Measurements from ENCODE around the gene SLC25A34.

Gene SLC25A34

GRCh38 chr1:15701784-15702183 lies 34.3 kb upstream of the SLC25A34 start:
- Histone ChIP-seq H3K9ac (ENCODE audit: low read depth, low read length, poor library complexity, severe bottlenecking) (no peak overlapping the region), H2AFZ (ENCODE audit: low read length) (no peak overlapping the region), H3K4me1 (ENCODE audit: insufficient read depth, low read length, poor library complexity, severe bottlenecking) (no peaks in the 10 kb centered on the region), H3K27me3 (ENCODE audit: insufficient read depth, low read length, poor library complexity, severe bottlenecking) (no peaks in the 10 kb centered on the region), H3K9me3 (ENCODE audit: insufficient read depth, low read depth, low read length) (no peaks in the 10 kb centered on the region), H3K79me2 (ENCODE audit: insufficient read depth, low read length) (peaks cover 34% of the 10 kb centered on the region; the same call in 1 of the 2 replicates), H3K36me3 (ENCODE audit: insufficient read depth, low read length) (peaks cover 7% of the 10 kb centered on the region; the same call in 1 of the 2 replicates), H3K4me2 (ENCODE audit: low read depth, low read length, poor library complexity, severe bottlenecking) (no peak overlapping the region), H3K4me3 (ENCODE audit: low read length, poor library complexity, severe bottlenecking) (no peak overlapping the region), H4K20me1 (ENCODE audit: insufficient read depth, low read length, poor library complexity, severe bottlenecking) (peaks cover 2% of the 10 kb centered on the region), H3F3A (ENCODE audit: low read depth) (no peaks in the 10 kb centered on the region), H3K9me2 (replicated peaks; ENCODE audit: low read depth, low read length) (no peaks in the 10 kb centered on the region)
- TF ChIP-seq EZH2phosphoT487 (IDR thresholded peaks at IDR 0.05; ENCODE audit: borderline replicate concordance), result no peak
- no peak for TF ChIP-seq CTCF (conservative IDR thresholded peaks at IDR 0.05; ENCODE audit: low read length)

- H3K9ac ChIP-seq (ENCODE audit: low read depth, low read length, poor library complexity, severe bottlenecking), result no peak overlapping the region
- H2AFZ ChIP-seq (ENCODE audit: low read length), result no peak overlapping the region
- no peak overlapping the region for H3K4me2 ChIP-seq (ENCODE audit: low read depth, low read length, poor library complexity, severe bottlenecking)
- H3K36me3 ChIP-seq (ENCODE audit: insufficient read depth, low read length), result peaks cover 7% of the 10 kb centered on the region; the same call in 1 of the 2 replicates
- peaks cover 42% of the 10 kb centered on the region; the same call in 1 of the 2 replicates for H3K79me2 ChIP-seq (ENCODE audit: insufficient read depth, low read length)
- no peaks in the 10 kb centered on the region for H3F3A ChIP-seq (ENCODE audit: low read depth)
- H3K27me3 ChIP-seq (ENCODE audit: insufficient read depth, low read length, poor library complexity, severe bottlenecking), result no peaks in the 10 kb centered on the region
- H3K4me1 ChIP-seq (ENCODE audit: insufficient read depth, low read length, poor library complexity, severe bottlenecking), result no peaks in the 10 kb centered on the region
- TF ChIP-seq EZH2phosphoT487 (IDR thresholded peaks at IDR 0.05; ENCODE audit: borderline replicate concordance), result no peak
- peak; percentile 18; the same call in 1 of the 2 replicates for TF ChIP-seq CTCF (conservative IDR thresholded peaks at IDR 0.05; ENCODE audit: low read length)
- H4K20me1 ChIP-seq (ENCODE audit: insufficient read depth, low read length, poor library complexity, severe bottlenecking), result no peaks in the 10 kb centered on the region
- no peaks in the 10 kb centered on the region for H3K9me3 ChIP-seq (ENCODE audit: insufficient read depth, low read depth, low read length)
- H3K4me3 ChIP-seq (ENCODE audit: low read length, poor library complexity, severe bottlenecking), result no peak overlapping the region
- H3K9me2 ChIP-seq (replicated peaks; ENCODE audit: low read depth, low read length), result no peaks in the 10 kb centered on the region
Measured at GRCh38 chr1:15702722-15703550, 33.1 kb upstream of the SLC25A34 start.

- TF ChIP-seq EZH2phosphoT487 (IDR thresholded peaks at IDR 0.05; ENCODE audit: borderline replicate concordance) (no peak), CTCF (conservative IDR thresholded peaks at IDR 0.05; ENCODE audit: low read length) (no peak)
- Histone ChIP-seq H4K20me1 (ENCODE audit: insufficient read depth, low read length, poor library complexity, severe bottlenecking) (no peaks in the 10 kb centered on the region), H3K9ac (ENCODE audit: low read depth, low read length, poor library complexity, severe bottlenecking) (no peak overlapping the region), H3F3A (ENCODE audit: low read depth) (no peaks in the 10 kb centered on the region), H3K79me2 (ENCODE audit: insufficient read depth, low read length) (peaks cover 43% of the 10 kb centered on the region; the same call in 1 of the 2 replicates), H3K4me1 (ENCODE audit: insufficient read depth, low read length, poor library complexity, severe bottlenecking) (no peaks in the 10 kb centered on the region), H2AFZ (ENCODE audit: low read length) (no peak overlapping the region), H3K4me2 (ENCODE audit: low read depth, low read length, poor library complexity, severe bottlenecking) (no peak overlapping the region), H3K36me3 (ENCODE audit: insufficient read depth, low read length) (peaks cover 7% of the 10 kb centered on the region; the same call in 1 of the 2 replicates), H3K9me3 (ENCODE audit: insufficient read depth, low read depth, low read length) (no peaks in the 10 kb centered on the region), H3K9me2 (replicated peaks; ENCODE audit: low read depth, low read length) (no peaks in the 10 kb centered on the region), H3K4me3 (ENCODE audit: low read length, poor library complexity, severe bottlenecking) (no peak overlapping the region), H3K27me3 (ENCODE audit: insufficient read depth, low read length, poor library complexity, severe bottlenecking) (no peaks in the 10 kb centered on the region)
Measured at GRCh38 chr1:15703562-15703961, 32.5 kb upstream of the SLC25A34 start.
